GM11168 (cell line): ENCODE measurements around the gene MAPKAPK3.
"Not testable (repeated sequence)": the region's sequence is repeated elsewhere in the genome, so short reads cannot be mapped to it uniquely, and the experiment has no call there.

Source experiments
- in situ Hi-C: fragments of 300-500 bp; cut with MboI; formaldehyde crosslinking; loops from one replicate; pipeline ENCODE4 v1.12.0; 2022; ENCODE audit warnings: low sequenced_read_pairs; ENCODE audit not compliant: unreplicated experiment

MAPKAPK3 gene

GRCh38 chr3:50674349-50675178, 57.6 kb downstream of the MAPKAPK3 start, which contains the start of gene DOCK3:
TSS of gene DOCK3 (plus strand) at chr3:50674927. CDS start at chr3:50675264, 337 bp downstream.
- in situ Hi-C loops: no loop called here

GRCh38 chr3:50675179-50676030, 58.5 kb downstream of the MAPKAPK3 start:
- in situ Hi-C loops: no loop called here

DNA sequence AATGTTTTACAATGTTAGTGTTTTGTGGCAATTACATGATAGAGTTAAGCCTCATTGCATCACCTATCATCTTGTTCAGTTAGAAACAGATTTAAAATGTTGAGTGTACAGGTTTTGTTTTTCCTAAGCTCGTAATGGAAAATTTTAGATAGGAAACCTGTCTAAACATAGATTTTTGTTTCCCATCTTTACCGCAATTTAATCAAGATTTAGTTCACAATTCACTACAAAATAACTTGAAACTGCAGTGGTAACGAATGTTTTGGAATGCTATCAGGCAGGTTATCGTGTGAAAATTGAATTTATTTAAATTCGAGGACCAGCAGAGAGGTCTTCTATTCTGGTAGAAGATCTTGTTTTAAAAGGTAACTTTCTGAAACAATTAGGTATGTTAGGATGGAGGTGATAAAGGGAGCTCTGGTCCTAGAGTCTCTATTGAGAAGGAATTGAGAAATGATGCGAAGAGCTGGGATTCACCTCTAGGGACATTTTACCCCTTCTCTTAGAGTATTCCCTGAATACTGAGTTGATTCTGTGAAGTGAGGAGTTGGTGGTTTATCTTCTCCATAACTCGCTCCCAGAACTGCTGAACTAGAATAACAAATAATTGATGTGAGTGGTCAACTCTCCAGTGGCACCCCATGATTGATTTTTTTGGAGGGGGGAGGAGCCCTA, 59.2 kb downstream of the MAPKAPK3 start:
- in situ Hi-C loops: no loop called here

DNA sequence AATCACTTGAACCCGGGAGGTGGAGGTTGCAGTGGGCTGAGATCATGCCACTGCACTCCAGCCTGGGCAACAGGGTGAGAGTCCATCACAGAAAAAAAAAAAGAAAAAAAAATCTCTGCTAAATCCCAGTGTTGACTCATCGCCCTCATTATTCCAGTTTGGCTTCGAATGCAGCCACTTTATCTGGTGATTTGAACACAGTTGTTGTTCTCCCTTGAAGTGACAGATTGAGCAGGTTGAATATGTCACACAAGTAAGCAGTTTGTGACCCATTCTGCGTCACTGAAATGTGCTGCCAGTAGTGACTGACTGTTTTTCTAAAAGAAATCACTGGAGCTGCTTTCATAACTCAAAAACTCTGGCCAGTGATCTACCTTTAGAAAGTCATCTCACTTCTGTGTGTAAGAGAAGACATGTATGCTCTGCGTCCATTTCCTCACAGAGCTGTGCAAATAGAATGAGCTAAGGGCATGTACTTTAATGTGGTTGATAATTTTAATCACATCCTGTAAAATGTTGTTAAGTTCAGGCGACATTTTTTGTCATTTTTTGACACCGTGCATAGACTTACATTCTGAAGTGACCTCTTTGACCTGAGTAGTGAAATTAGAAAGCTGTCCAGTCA, 70.3 kb downstream of the MAPKAPK3 start:
- in situ Hi-C loops: no loop called here

DNA sequence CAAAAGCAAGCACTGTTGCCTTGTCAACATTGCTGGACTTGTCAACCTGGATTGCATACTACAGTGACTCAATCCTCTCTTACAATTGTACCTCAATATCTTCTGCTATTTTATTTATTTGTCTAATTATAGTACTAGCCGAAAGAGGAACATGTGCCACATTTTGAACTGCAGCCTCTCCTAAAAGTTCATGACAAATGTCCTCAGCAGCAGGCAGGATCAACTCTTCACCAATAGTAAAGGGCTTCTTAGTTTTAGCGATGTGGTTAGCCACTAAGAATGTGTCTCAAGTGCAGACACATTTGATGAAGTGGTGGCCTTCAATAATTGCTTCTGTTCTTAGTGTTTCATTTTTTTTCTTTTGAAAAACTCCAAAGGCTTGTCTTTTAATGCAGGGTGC, 71.0 kb downstream of the MAPKAPK3 start:
- in situ Hi-C loops: no loop called here

- in situ Hi-C loops: not testable (repeated sequence)
Observed at GRCh38 chr3:50688602-50689001, 71.7 kb downstream of the MAPKAPK3 start.

DNA sequence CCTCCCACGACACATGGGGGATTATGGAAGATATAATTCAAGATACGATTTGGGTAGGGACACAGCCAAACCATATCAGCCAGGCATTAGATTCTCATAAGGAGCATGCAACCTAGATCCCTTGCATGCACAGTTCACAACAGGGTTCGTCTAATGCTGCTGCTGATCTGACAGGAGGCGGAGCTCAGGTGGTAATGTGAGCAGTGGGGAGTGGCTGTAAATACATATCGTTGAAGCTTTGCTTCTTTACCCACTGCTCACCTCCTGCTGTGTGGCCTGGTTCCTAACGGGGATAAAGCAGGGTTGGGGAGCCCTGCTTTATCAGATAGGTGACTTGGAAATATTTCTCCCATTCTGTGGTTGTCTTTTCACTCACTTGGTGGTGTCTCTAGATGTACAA, 72.6 kb downstream of the MAPKAPK3 start:
- in situ Hi-C loops: no loop called here

- in situ Hi-C loops: no loop called here
Observed at GRCh38 chr3:50695031-50695430, 78.1 kb downstream of the MAPKAPK3 start.

DNA sequence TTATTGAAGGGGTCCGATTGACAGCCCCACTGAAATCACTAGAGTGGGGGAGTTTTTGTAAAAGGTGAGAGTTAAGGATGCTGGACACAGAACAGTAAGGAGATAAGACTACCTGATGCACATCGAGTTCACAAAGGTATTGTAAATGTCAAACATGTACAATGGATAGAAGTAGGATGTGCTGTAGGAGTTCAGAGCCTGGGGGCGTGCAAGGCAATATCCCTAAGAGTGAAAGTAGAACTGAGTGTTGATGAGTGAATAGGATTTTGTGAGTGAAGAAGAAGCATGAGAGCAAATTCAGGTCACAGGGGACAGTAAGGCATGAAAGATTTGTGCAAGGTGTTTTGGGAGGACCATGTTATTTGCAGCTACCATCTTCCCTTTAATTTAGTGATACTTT, 79.3 kb downstream of the MAPKAPK3 start:
- in situ Hi-C loops: no loop called here

DNA sequence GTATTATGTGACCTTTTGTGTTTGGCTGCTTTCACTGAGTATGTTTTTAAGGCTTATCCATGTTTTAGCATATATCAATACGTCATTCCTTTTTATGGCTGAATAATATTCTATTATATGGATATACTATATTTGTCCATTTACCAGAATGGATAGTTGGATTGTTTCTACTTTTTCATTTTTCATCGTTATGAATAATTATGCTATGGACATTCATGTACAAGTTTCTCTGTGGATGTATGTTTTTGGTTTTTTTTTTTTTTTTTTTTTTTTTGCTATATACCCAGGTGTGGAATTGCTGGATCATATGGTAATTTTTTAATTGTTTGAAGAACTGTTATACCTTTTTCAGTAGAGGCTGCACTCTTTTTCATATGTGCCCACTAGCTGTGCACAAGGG, 81.3 kb downstream of the MAPKAPK3 start:
- in situ Hi-C loops: no loop called here
